Right lobe of liver (tissue), 4 donors: ENCODE measurements around the gene KCNMA1.

ENCODE experiments used
- CTCF ChIP-seq, 4 donors: fragments of 200-600 bp in 3 of 4; fragments of 450-650 bp in 1 of 4; IDR thresholded peaks; one replicate each; pipeline versions ENCODE4 v1.5.1 to v1.8.0; 2016 to 2022; ENCODE audit warnings: antibody characterized with exemption in 4 of 4, mild to moderate bottlenecking in 2 of 4
- POLR2A ChIP-seq: fragments of 450-650 bp; IDR thresholded peaks from one replicate; pipeline ENCODE4 v1.6.1; 2017; ENCODE audit warnings: antibody characterized with exemption, mild to moderate bottlenecking
- donor health status: DM: no; HTN: no; CAD: no.
- donor health status: DM: no; HTN: no; CAD: no.
- donor health status: DM: no; HTN: yes; CAD: no.

GRCh38 chr10:76992467-76992866 lies 645.1 kb downstream of the KCNMA1 start:
- TF ChIP-seq CTCF (IDR thresholded peaks at IDR 0.05) (no peak), POLR2A (no peak)
